GM12891 (cell line): Measurements from ENCODE around the gene RAB5A.

Experiments used
- POLR2A ChIP-seq: IDR thresholded peaks from 2 replicates; pipeline ENCODE4 v1.6.1; 2011; ENCODE audit warnings: low read depth, low read length, control low read depth
- POLR2AphosphoS5 ChIP-seq: IDR thresholded peaks from 2 replicates; pipeline ENCODE4 v1.6.1; 2011; ENCODE audit warnings: low read depth, low read length, control low read depth
- POU2F2 ChIP-seq: IDR thresholded peaks from 2 replicates; pipeline ENCODE4 v1.6.1; 2011; ENCODE audit warnings: low read depth, mild to moderate bottlenecking, control low read depth, low read length, moderate library complexity

DNA sequence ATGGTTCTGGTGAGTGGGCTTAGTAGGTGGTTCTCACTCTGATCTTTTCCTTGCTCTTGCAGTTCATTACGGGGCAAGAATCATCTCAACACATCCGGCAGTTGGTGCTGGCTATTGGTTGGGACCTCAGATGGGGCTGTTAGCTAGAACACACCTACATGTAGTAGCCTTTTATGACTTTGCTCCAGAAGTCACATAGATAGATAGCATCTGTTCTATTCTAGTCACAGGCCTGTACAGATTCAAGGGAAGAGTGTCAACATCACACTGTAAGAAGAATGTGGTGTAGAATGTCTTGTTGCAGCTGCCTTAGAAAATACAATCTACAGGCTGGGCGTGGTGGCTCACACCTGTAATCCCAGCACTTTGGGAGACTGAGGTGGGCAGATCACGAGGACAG is 15.1 kb downstream of the RAB5A start:
- TF ChIP-seq POLR2AphosphoS5: no peak
- no peak for TF ChIP-seq POLR2A
- TF ChIP-seq POU2F2: no peak
